GM21619 (cell line): ENCODE data around the gene GALNT17.

Experiments
- ATAC-seq: cut with Tn5 transposase; IDR thresholded peaks from one replicate; pipeline ENCODE4 v1.9.1; 2021; ENCODE audit not compliant: unreplicated experiment

Gene GALNT17

GRCh38 chr7:71132127-71132376, at the start of gene GALNT17:
Gene GALNT17, plus strand, starts transcription at chr7:71132144.
- ATAC-seq: no peak

- ATAC-seq: no peak
Measured at GRCh38 chr7:71095266-71095860, 36.6 kb upstream of the GALNT17 start.

GRCh38 chr7:71096351-71096750, 35.6 kb upstream of the GALNT17 start:
- no peak for ATAC-seq

- no peak for ATAC-seq
Measured at GRCh38 chr7:71106226-71106625, 25.7 kb upstream of the GALNT17 start.

- no peak for ATAC-seq
Measured at GRCh38 chr7:71112436-71112835, 19.5 kb upstream of the GALNT17 start.

- no peak for ATAC-seq
Measured at GRCh38 chr7:71120096-71120495, 11.8 kb upstream of the GALNT17 start.

GRCh38 chr7:71129126-71129525, 2.8 kb upstream of the GALNT17 start:
- ATAC-seq: no peak

GRCh38 chr7:71130031-71130679, 1.8 kb upstream of the GALNT17 start:
- no peak for ATAC-seq

GRCh38 chr7:71131256-71132126, 453 bp upstream of the GALNT17 start:
- ATAC-seq: no peak

GRCh38 chr7:71132377-71133231, 660 bp downstream of the GALNT17 start:
- no peak for ATAC-seq

- ATAC-seq: no peak
Measured at GRCh38 chr7:71133232-71133622, 1.3 kb downstream of the GALNT17 start.

- no peak for ATAC-seq
Measured at GRCh38 chr7:71133856-71134255, 1.9 kb downstream of the GALNT17 start.

GRCh38 chr7:71135116-71135515, 3.2 kb downstream of the GALNT17 start:
- ATAC-seq: no peak

GRCh38 chr7:71135663-71136062, 3.7 kb downstream of the GALNT17 start:
- no peak for ATAC-seq

GRCh38 chr7:71137479-71137878, 5.5 kb downstream of the GALNT17 start:
- ATAC-seq: no peak

GRCh38 chr7:71140264-71140663, 8.3 kb downstream of the GALNT17 start:
- no peak for ATAC-seq

- no peak for ATAC-seq
Measured at GRCh38 chr7:71144963-71145362, 13.0 kb downstream of the GALNT17 start.

- no peak for ATAC-seq
Measured at GRCh38 chr7:71145906-71146901, 14.3 kb downstream of the GALNT17 start.

- no peak for ATAC-seq
Measured at GRCh38 chr7:71148098-71148497, 16.2 kb downstream of the GALNT17 start.

GRCh38 chr7:71155236-71155635, 23.3 kb downstream of the GALNT17 start:
- ATAC-seq: no peak
